ENCODE data around the gene MRRF.
"Not testable (repeated sequence)": the region's sequence is repeated elsewhere in the genome, so short reads cannot be mapped to it uniquely, and the experiment has no call there.

MRRF gene

DNA sequence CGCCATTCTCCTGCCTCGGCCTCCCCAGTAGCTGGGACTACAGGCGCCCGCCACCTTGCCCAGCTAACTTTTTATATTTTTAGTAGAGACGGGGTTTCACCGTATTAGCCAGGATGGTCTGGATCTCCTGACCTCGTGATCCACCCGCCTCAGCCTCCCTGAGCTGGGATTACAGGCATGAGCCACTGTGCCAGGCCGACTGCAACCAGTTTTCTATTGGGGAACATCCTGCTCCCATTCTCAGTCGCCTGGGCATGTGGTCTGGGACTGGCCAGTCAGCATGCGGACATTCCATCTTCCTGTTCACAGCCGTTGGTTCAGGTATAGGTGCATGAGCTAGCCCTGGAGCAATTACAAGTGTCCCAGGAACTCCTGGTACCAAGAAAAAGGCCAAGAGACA, 98.4 kb downstream of the MRRF start:
- DNase-seq = not testable (repeated sequence)

DNA sequence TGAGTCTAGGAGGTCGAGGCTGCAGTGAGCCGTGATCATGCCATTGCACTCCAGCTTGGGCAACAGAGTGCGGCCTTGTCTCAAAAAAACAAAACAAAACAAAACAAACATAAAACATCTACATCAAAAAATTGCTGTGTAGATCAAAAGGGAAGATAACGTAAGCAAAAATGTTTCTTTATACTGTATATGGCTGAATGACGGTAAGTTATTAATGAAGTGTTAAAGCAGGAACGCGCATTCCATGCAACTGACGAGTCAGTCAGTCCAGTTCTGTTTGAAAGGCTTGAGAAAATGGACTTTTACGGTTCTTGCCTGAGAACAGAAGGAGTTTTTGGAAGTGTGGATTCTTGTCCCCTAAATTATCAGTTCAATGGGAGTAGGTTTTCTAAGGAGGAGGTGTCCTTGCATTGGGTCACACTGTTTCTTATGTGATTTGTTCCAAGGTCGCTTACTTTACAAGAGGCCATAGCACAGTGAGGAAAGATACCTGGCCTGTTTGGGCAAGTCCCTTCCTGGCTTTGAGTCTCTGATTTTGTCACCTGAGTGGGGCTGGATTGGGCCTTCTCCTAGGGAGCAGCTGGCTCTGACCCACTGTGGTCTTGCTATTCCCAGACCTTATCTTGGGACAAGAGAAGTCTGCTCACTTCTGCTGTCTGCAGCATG, 99.6 kb downstream of the MRRF start:
- no peak for DNase-seq

DNA sequence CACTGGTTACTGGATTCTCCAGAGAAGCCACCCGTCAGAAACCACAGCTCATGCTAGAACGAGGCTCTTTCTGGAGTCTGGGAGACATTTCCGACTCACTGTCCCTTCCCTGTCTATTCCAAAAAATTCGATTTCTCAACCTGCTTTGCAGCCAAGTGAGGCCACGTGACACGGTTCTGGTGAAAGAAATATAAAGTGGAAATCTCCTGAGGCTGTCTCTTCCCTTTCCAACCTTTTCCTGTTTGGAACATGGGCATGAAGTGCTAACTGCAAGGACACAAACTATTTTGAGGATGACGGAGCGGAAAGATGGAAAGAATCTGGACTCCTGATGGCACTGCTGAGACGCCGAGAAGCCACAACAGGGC, 100.1 kb downstream of the MRRF start:
- no peak for DNase-seq

DNA sequence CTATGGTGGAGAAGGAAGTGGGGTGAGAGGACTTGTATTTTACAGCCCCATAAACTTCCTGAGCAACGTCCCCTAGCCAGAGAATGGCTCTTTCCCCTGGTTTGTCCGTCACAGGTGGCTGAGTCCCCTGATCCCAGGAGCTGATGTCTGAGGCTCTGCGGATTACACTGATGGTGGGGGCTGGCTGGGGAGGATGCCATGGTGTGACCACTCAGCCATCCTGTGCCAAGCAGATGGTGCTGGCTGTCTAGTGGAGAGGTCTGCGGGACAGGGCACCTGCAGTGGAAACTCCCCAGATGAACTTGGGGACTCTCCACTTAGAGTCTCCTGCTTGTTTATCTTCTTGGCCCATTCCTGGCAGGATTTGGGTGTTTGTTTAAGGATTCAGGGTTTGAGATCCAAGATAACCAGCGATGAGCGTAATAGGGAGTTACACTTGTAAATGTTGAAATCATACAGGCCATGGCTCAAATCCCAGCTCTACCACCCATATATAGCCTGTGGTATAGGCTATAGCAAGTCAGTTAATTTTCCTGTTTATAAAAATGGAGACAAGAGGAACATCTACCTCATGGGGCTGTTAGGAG, 101.5 kb downstream of the MRRF start:
- no peak for DNase-seq

DNA sequence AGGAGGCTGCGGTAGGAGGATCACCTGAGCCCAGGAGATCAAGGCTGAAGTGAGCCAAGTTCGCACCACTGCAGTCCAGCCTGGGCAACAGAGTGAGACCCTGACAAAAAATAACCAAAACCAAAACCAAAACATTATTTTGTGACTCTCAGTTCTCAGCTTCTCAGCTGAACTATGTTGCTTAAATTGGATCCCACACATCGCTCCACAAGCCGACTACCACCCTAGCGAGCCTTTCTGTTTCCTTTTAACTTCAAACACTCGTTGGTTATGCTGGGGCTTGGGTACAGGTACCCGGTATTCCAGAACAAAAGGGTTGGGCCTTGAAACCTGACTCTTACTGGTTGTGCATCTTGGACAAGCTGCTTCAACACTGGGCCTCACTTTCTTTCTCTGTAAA, 102.4 kb downstream of the MRRF start:
- DNase-seq = no peak

DNA sequence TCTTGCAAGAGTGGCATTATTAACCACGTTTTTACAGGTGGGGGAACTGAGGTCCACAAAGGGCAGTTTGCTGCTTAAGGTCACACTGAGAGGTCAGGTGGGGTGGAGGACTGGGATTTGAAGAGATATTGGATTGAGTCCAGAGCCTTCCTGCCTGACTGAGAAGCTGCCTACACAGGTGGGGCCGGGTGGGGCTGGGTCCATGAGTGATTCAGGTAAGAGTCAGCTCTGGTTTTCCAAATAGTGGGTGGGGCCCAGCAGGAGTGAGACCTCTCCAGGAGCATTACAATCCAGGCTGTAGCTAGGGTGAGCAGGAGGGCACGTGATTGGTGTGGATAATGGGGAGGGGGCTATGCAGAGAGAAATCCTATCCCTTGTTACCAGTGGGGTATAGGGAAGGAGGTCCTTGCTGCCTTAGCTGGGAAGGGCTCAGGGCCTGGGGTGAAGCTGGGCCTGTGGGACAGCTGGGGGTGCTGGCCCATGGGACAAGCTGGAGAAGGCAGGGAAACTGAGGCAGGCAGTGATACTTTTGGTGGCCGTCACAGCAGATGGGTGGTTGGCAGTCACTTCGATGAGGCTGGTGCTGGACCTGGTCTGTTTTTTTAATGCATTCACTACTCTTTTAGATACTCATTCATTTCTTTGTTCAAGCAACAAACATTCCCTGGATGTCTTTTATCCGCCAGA, 103.2 kb downstream of the MRRF start:
- no peak for DNase-seq

DNA sequence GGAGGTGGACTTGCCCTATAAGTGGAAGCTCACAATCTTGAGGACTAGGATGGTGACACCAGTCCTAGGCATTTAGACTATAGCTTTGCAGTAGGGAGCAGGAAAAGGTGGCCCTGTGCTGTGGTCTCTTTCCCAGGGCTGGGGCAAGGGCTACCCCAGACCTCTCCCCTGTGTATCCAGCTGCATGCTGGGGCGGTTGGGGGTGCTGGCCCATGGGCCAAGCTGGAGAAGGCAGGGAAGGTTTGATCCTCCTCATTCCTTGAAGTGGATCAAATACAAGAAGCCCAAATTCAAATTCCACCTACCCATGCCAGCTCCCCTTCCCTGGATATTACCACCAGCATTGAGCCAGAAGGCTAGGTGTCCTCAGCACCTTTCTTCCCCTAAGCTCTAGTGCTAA, 104.0 kb downstream of the MRRF start:
- DNase-seq = no peak

DNA sequence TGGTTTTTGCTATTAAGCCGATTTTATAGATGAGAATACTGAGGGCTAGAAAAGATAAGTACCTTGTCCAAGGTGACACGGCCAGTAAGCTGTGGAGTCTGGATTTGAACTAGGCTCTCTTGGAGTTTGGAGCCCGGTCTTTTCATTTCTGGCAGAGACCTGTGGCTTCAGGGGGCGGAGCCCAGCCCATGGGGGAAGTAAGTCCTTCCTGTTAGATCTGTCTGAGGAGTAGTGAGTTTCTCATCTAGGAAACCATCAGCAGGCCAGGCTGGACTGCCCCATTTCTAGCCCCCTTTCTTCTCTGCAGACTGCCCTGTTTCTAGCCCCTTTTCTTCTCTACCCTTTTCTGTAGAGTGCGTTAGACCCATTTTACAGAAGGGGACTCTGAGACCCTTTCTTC, 105.6 kb downstream of the MRRF start:
- DNase-seq = no peak

DNA sequence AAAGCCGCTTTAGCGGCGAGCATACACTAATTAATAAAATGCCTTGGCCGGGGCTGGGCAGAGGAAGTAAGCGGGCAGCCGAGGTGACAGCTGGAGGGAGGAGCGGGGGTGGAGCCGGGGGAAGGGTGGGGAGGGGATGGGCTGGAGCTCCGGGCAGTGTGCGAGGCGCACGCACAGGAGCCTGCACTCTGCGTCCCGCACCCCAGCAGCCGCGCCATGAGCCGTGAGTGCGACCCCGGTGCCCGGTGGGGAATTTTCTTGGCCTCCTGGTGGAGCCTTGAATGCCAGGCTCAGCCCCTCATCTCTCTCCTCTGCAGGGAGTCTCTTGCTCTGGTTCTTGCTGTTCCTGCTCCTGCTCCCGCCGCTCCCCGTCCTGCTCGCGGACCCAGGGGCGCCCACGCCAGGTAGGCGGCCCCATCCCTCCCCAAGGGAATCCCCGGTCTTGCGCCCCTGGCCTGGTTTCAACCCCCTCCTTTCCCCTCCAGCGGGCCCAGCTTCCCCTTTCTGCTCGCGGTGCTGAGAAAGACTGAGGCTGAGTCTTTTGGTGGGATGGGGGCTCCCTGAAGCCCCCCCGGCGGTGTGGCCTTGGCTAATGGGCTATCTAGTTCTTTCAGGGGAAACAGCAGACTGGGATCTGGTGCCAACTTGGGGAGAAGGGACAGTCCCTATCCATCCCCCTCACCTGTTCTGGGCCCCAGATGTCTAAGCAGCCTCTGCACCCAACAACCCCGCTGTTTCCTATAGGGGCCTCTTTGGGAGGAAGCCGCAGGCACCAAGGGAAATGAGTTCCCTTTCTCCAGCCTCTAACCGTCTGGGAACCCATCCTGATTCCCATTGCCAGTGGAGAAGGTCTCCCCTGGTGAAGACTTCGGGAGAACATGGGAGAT, 106.4 kb downstream of the MRRF start, which contains the start of gene PTGS1:
PTGS1 (plus strand) TSS at position 156 of the 887 bp plus-strand sequence; CDS start at position 217, 61 bp downstream.
- no peak for DNase-seq

DNA sequence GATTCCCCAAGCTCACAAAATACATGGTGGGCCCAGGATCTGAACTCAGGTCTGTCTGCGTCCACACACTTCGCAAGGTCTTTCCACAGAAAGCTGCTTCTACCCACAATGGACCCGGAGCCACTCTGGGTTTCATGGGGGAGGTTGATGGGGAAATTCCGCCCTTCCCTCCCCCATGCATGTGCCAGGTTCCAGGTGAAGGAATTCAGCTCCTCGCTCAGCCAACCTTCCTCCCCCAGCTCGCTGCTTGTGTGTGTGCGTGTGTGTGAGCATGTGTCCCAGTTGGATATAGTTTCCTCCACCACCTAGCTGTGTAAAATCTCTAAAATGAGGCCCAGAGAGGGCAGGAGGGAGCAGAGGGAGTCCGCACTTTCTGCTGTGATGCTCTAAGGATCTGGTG, 107.2 kb downstream of the MRRF start:
- no peak for DNase-seq

DNA sequence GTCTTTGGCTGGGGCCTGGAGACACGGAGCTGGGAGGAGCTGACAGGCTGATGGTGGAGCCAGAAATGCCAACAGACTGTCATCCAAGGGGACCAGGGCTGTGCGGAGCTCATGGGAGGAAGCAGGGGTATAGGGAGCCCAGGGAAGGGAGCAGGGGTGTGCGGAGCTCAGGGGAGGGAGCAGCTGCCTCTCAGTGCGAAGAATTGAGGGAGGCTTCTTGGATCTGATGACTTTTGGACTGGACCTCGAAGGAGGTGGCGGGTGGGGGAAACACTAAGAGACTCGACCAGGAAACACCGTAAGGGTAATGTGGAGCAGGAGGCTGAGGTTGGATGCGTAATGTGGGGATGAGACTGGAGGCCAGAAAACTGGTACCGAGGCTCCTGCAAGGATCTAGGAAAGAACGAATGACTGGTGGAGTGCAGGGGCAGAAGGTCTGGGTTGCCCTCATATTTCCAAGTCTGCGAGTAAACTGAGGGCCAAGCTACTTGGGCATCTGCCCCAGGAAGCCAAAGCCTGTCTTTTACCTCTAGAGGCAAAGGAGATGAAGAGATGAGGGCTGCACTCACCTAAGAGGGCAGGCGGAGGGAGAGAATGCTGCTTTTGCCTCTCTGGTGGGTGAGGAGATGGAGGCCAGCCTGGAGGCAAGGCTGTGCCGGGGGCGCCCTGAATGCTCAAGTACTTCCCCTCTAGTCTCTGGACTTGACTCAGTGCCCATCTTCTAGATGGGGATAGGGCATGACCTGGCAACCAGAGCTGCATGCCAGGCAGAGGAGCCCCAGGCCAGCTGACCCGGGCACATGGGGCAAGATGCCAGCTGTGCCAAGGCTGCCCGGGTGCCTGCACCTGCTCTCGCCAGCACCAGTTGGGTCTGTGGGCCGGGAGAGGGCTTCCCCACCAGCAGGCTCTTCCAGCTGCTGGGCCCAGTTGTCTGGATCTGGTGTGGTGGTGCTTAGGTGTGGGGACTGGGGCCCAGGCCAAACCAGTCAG, 108.5 kb downstream of the MRRF start:
- DNase-seq = no peak

DNA sequence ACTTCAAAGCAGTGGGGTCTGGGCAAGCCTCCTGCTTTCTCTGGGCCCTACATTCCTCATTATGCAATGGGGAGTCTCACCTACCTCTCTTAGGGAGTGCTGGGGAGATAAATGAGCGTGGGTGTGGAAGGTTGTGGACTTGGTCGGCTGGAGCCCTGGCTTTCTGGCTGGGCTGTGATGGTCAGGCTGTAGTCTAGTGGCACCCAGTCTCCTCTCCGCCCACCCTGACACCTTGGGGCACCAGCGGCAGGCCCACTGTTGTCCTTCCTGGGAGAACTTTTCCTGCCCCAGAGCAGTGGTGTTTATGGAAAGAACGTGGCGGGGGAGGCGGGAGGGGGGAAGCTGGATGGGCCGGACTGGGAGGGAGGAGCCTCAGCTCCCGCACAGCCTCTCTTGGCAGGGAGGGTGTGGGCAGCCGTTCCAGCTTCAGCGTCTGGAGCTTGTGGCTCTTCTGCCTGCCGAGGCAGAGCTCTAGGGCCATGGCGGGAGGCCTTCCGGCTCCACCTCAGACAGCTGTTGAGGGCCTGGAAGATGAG, 110.3 kb downstream of the MRRF start:
- DNase-seq = no peak

DNA sequence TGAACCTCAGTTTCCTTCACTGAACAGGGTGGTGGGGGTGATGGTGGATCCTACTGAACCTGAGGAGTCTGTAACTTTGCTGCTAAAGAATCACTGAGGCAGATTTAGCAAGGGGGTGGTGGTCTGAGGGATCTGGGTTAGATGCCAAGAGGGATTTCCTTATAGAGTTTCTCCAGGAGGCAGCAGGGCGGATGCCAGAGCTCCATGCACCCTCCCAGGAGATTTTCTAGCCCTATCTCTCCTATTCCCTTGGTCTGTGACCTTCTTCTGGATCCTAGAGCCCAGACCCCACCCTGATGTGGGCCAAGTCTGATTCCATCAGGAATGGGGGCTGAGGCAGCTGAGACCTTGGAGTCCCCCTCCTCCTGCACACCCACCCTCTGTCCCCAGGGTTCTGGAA, 112.1 kb downstream of the MRRF start:
- no peak for DNase-seq

DNA sequence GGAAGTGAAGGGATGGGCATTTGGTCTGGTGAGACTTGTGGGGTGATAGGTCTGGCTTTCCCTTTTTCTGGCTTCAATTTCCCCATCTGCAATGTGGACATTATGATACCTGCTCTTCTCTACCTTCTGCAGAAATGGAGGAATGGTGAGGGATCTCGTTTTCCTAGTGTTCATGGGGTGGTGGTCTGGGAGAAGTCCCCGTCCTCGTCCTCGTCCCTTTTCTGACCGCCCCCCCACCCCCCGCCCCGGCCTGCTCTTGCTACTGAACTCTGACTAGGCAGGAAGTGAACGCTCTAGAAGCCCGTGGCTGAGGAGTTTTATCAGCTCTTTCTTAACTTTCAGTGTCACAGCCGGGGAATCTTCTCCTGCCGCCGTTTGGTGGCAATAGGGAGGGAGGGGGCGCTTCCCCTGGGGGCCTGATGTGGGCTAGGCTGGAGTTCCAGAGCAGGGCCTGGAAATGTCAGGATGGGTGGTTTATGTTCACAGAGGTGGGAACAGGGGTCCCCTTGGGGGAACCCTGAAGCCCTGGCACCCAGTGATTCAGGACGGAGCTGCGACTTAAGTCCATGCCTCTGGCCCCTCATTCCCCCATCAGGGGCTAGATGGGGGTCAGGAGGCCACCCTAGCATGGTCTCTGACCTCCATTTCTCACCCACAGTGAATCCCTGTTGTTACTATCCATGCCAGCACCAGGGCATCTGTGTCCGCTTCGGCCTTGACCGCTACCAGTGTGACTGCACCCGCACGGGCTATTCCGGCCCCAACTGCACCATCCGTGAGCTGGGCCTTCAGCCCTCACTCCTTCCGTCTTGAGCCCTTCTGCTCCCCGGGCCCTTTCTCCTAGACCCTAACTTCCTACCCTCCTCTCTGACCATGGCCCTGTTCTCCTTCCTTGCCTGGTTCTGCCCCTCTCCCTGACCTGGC, 112.8 kb downstream of the MRRF start:
- DNase-seq = no peak

DNA sequence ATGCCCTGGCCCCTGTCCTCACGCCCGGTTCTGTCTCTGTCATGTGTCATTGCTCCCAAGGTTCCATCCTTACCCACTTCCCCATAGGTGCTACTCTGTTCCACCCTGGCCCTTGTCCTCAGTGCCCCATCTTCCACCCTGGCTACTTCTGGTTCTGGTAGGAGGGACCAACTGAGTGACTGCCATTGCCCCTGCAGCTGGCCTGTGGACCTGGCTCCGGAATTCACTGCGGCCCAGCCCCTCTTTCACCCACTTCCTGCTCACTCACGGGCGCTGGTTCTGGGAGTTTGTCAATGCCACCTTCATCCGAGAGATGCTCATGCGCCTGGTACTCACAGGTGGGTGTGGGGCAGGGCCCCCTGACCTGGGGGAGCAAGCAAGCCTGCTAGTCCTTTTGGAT, 113.6 kb downstream of the MRRF start:
- no peak for DNase-seq

DNA sequence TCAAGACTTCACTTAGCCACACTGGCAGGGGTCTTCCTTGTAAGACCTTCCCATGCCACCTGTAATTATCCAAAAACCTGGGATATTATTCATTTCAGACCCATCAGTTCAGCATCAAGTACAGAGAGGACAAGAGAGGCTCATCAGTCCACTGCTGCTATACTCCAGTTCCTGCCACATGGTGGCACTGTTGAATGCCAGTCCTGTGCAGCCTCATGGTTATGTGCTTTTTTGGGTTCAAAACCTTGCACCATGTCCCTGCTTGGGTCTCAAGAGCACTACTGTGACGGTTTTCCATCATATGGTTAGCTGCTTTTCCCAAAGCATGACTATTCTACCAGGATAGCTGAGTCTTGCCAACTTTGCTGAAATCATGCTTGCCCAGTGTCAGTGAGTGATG, 114.7 kb downstream of the MRRF start:
- DNase-seq = no peak

DNA sequence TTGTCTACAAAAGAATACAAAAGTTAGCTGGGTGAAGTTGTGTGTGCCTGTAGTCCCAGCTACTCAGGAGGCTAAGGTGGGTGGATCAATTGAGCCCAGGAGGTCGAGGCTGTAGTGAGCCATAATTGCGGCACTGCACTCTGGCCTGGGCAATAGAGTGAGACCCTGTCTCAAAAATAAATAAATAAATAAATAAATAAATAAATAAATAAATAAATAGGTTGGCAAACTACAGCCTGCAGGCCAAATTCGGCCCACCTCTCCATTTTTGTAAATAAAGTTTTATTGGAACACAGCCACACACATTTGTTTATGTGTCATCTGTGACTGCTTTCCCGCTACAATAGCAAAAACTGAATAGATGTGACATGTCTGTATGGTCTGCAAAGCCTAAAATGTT, 115.6 kb downstream of the MRRF start:
- no peak for DNase-seq

Data from NCI-H187 (cell line).